GM21786 (cell line): ENCODE measurements around the gene MLXIPL.
"Not testable (repeated sequence)": the region's sequence is repeated elsewhere in the genome, so short reads cannot be mapped to it uniquely, and the experiment has no call there.

Source experiments
- ATAC-seq: cut with Tn5 transposase; IDR thresholded peaks from one replicate; pipeline ENCODE4 v1.9.1; 2021; ENCODE audit not compliant: unreplicated experiment

MLXIPL gene, protein sequence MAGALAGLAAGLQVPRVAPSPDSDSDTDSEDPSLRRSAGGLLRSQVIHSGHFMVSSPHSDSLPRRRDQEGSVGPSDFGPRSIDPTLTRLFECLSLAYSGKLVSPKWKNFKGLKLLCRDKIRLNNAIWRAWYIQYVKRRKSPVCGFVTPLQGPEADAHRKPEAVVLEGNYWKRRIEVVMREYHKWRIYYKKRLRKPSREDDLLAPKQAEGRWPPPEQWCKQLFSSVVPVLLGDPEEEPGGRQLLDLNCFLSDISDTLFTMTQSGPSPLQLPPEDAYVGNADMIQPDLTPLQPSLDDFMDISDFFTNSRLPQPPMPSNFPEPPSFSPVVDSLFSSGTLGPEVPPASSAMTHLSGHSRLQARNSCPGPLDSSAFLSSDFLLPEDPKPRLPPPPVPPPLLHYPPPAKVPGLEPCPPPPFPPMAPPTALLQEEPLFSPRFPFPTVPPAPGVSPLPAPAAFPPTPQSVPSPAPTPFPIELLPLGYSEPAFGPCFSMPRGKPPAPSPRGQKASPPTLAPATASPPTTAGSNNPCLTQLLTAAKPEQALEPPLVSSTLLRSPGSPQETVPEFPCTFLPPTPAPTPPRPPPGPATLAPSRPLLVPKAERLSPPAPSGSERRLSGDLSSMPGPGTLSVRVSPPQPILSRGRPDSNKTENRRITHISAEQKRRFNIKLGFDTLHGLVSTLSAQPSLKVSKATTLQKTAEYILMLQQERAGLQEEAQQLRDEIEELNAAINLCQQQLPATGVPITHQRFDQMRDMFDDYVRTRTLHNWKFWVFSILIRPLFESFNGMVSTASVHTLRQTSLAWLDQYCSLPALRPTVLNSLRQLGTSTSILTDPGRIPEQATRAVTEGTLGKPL

DNA sequence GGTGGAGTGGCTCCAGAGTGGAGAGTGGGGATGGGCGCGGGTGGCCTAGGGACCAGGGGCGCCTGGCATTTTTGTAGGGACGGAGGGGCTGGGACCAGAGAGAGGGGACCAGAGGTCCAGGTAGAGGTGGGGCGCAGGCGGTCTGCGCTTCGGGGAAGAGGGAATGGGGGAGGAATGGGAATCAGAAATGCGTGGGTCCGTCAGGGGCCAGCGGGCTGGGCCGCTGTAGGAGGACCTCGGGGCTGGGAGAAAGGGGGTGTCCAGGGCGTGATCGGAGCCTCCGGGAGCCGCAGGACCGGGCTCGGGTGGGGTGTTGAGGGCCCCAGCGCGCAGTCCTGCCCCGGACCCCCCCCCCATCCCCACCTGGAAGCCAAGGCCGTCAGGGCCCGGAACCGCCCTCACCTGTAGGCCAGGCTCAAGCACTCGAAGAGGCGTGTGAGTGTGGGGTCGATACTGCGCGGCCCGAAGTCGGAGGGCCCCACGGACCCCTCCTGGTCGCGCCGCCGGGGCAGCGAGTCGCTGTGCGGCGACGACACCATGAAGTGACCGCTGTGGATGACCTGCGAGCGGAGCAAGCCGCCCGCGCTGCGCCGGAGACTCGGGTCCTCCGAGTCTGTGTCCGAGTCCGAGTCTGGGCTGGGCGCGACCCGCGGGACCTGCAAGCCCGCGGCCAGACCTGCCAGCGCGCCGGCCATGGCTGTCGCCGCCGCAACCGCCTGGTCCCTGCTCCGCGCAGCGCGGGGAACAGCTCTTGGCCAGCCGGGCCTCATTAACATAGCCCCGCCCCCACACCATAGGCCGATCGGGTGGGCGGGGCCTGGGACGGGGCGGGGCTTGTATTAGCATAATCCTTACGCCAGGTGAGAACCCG, at the start of gene MLXIPL:
Gene MLXIPL, minus strand, starts transcription at position 725 of the 871 bp plus-strand sequence. Its CDS starts 30 bp downstream, at position 695.
- no peak for ATAC-seq

DNA sequence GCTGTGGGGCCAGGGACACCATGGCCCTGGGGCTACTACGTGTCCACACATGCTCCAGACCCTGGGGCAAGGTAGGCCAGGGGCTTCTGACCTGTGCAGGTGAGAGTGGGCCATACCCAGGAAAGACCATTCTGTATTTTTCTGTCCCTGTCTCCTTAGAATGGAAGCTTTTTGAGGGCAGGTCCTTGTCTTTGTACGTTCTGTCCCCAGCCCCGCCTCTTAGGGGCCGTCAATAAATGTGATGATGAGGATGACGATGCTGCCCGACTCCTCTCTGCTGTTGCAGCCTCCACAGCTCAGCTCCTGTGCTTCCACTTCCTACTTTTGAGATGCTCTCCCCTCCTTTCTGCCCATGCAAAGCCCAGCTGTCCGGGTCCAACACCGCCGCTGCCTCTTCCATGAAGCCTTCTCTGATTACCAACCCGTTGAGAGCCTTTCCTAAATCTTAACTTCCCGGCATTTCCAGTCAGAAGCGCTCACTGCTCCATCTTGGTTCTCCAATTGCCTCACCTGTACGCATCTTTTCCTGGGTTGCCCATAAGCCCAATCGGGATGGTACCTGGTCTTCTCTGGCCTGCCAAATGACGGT, 47.6 kb upstream of the MLXIPL start:
- no peak for ATAC-seq

DNA sequence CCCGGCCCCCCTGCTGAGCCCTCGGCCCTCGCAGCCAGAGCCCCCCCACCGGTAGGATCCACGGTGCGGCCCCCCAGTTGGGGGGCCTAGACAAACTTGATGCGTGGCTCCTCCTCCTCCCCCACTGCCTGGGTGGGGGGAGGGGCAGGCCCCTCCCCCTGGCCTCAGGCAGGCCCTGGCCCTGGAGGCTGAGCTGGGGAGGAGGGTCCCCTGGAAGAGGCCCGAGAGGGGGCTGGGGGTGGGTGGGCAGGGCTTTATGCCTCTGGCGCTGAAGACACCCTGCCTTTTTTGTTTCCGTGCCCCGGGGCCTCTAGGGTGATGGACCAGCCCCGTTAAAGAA, 47.0 kb upstream of the MLXIPL start:
- ATAC-seq = no peak

DNA sequence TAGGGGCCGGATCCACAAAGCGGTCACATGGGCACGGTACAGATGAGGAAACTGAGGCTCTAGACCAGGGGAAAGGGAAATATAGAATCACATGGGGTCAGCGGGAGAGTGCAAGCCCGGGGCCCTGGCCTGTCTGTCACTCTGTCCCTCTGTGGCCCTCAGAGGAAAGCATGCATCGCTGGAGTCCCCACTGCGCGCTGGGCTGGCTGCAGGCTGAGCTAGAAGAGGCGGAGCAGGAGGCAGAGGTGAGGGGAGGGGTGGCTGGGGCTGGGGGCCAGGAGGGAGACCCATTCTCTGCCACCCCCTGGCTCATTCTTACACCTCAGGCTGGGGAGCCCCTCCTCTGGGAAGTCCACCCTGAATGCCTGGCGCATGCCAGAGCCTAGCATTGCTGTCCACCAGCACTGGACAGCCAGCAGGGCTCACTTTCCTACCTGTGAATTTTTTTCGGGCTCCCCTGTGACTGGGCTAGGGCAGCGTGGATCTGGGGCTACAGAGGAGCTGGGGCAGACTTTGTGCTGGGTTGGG, 45.6 kb upstream of the MLXIPL start:
- no peak for ATAC-seq

DNA sequence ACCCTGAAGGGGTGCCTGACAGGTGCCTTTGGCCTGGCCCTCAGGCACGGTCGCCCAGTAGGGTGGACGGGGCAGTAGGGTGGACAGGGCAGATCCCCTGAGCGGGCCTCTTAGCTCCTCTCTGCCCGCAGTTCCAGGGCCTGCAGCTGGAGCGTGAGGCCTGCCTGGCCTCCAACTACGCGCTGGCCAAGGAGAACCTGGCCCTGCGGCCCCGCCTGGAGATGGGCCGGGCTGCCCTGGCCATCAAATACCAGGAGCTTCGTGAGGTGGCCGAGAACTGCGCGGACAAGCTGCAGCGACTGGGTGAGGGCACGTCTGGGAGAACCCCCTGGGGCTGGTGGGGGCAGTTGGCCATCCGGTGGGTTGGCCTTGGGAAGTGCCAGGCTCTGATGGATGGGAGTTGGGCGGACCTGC, 45.0 kb upstream of the MLXIPL start:
- no peak for ATAC-seq

DNA sequence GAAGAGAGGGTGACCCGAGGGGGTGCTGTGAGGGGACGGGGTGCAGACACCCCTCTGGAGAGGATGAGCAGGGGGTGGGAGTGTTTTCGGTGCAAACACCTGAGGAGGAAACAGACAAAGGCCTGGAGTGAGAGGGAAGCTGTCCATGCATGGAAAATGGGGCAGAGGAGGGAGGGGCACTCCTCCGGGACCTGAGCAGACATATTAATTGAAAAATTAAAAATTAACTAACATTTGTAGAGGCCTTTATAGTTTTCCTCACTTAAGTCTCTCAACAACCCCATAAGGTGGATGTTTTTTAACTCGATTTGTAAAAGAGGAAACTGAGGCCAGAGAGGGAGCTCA, 44.5 kb upstream of the MLXIPL start:
- no peak for ATAC-seq

DNA sequence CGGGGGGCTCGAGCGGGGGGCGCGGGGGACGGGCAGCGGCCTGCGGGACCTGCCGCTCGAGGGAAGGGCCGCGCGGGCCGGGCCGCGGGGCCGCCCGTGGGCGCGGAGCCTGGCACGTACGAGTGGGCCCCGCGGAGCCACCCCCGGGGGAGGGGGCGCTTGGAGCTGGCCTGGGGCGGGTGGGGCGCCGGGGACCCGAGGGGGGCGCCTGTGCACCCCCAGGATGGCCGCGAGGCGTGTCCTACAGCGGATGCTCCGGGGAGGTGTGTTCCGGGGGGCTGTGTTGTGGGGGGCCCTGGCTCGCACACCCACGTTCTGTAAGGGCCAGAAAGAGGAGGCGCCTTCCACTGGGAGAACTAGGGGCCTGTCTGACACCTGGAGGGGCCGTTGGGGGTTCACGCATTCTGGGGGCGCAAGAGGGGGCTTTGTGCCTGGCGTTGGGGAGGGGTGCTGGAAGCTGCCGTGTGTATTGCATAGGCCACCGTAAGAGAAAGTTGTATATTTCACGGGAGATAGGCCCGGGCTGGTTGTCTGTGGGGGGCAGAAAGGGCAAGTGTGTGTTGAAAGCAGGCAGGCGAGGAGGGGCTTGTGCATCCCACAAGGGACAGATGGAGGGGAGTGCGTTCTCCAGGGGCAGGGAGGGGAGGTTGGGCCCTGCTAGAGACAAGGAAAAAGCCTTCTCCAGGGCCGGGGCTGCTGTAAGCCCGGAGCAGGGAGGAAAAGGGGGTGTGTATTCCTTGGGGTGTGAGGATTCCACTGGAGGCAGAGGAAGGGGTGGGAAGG, 44.0 kb upstream of the MLXIPL start:
- no peak for ATAC-seq

DNA sequence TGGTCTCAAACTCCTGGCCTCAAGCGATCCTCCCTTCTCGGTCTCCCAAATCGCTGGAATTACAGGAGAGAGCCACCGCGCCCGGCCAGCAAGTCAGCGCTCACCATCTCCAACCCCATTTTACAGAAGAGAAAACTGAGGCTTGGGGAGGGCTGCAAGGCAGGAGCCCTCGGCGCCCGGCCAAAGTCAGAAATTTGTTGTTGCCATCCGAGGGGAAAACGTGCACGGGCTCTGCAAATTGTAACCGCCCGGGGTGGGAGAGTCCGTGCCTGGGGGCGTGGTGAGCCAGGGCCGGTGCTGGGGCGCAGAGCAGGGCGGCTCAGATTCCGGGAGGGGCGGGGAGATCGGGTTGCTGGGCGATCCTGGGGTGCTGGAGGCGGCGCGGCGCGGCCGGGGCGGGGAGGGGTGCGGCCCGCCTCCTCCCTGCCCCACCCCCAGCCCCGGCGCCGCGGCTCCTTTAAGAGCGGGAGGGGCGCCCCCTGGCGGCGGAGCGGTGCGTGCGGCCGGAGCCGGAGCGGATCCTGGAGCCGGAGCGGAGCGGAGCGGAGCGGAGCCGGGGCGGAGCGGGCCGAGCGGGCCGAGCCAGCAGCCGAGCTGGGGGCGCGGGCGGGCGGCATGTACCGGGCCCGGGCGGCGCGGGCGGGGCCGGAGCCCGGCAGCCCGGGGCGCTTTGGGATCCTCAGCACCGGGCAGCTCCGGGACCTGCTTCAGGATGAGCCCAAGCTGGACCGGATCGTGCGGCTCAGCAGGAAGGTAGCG, 43.2 kb upstream of the MLXIPL start, which contains the start of gene VPS37D:
Gene VPS37D, plus strand, starts transcription at position 488 of the 759 bp plus-strand sequence. Its CDS starts 128 bp downstream, at position 616.
- ATAC-seq = peak; percentile 95

DNA sequence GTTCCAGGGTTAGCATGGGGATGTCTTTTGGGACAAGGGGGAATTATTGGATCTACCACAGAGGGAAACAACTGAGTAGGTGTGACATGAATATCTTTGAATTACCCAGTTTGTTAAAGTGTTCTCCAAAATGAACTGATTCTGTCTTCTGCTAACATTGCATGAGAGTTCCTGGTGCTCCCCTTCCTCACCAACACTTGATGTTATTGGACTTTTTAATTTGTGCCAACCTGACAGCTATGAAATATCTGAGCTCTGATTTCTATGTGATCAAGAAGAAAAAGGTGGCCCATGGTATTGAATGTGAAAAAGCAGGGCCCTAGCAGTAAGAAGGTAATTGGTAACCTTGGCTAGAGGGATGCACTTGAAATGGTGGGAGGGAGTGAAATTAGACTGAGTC, 38.7 kb upstream of the MLXIPL start:
- ATAC-seq = no peak

DNA sequence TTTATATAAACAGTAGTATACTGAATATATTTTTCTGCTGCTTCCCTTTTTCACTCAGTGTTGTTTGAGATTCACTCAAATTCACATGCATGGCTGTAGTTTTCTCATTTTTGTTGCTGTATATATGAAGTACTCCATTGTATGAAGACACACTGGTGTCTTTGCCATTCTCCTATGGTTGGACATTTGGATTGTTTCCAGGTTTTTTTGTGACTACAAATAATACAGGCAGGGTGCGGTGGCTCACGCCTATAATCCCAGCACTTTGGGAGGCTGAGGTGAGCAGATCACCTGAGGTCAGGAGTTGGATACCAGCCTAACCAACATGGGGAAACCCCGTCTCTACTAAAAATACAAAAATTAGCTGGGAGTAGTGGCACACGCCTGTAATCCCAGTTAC, 36.3 kb upstream of the MLXIPL start:
- ATAC-seq = not testable (repeated sequence)

DNA sequence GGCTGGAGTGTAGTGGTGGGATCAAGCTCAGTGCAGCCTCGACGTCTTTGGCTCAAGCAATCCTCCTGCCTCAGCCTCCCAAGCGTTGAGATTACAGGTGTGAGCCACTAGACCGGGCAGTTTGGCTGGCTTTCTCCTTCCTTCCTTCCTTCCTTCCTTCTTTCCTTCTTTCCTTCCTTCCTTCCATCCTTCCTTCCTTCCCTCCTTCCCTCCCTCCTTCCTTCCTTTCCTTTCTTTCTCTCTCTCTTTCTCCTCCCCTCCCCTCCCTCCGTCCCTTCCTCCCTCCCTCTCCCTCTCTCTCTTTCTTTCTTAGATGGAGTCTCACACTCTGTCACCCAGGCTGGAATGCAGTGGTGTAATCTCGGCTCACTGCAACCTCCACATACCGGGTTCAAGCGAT, 35.7 kb upstream of the MLXIPL start:
- no peak for ATAC-seq

DNA sequence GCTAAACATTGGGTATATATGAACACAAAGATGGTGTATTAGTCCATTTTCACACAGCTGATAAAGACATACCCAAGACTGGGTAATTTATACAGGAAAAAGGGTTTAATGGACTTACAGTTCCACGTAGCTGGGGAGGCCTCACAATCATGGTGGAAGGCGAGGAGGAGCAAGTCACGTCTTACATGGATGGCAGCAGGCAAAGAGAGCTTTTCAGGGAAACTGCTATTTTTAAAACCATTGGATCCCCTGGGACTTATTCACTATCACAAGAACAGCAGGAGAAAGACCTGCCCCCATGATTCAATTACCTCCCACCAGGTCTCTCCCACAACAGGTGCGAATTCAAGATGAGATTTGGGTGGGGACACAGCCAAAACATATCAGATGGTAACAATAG, 31.0 kb upstream of the MLXIPL start:
- ATAC-seq = not testable (repeated sequence)

DNA sequence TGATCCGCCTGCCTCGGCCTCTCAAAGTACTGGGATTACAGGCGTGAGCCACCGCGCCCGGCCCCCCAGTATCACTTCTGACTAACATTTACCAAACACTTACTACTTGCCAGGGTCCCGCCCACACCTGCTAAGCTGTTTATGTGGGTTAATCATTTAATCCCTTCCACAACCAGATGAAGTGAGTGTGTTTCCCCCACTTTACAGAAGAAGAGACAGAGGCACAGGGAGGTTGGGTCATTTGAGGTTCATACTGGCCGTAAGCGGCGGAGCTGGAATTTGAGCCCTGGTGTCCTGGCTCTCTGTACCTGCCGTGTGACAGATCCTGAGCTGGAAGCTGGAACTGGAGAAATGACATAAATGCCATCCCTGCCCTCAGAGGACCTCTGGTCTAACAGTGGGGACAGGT, 28.2 kb upstream of the MLXIPL start:
- ATAC-seq = no peak

DNA sequence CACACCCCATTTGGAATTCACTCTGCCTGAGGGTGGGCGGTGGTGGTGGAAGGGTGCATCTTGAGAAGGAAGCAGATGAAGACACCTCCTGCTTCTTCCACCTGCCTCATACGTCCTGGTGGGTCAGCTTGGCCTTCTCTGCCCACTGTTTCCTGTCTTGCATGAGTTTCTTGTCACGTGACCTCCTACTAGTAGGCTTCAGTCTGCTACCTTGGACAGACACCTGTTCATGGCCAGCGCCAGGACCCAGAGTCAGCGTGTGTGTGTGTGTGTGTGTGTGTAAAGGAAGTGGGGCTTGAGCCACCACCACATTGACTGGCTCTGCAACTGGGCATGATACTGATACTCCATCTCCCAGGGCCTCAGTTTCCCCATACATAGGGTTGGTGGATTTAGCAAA, 26.2 kb upstream of the MLXIPL start:
- ATAC-seq = no peak

DNA sequence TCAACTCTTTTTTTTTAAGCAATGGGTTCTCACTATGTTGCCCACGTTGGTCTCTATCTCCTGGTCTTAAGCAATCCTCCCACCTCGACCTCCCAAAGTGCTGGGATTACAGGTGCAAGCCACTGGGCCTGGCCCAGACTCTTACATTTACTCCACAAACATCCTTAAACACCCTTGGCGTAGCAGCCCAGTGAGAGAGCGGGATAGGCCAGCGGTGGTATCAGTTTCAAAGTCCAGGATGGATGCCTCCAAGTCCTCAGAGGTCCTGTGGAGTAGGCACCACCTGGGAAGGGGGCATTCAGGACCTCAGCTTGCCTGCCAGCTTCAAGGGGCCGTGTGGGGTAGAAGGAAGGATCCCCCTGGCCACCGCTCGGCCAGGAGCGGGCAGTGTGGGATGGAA, 25.3 kb upstream of the MLXIPL start:
- ATAC-seq = no peak

DNA sequence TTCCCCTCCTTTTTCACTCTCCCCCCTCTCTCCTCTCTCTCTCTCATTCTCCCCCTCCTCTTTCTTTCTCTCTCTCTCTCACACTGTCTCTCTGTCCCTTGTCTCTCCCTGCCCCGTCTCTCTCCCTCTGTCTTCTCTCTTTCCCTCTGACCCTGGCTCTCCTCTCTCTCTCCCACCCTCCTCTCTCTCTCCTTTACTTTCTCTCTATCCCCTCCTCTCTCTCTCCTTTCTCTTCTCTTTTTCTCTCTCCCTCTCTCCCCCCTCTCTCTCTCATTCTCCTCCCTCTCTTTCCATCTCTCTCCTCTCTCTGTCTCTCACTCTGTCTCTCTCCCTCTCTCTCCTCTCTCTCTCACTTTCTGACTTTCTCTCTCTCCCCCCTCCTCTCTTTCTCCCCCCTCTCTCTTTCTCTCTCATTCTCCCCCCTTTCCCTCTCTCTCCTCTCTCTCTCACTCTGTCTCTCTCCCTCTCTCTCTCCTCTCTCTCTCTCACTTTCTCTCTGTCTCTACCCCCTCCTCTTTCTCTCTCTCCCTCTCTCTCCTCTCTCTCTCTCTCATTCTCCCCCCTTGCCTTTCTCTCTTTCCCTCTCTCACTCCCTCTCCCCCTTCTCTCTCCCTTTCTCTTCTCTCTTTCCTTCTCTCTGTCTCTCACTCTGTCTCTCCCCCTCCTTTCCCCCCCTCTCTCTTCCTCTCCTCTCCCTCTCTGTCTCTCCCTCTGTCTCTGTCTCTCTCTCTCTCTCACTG, 24.4 kb upstream of the MLXIPL start:
- no peak for ATAC-seq

DNA sequence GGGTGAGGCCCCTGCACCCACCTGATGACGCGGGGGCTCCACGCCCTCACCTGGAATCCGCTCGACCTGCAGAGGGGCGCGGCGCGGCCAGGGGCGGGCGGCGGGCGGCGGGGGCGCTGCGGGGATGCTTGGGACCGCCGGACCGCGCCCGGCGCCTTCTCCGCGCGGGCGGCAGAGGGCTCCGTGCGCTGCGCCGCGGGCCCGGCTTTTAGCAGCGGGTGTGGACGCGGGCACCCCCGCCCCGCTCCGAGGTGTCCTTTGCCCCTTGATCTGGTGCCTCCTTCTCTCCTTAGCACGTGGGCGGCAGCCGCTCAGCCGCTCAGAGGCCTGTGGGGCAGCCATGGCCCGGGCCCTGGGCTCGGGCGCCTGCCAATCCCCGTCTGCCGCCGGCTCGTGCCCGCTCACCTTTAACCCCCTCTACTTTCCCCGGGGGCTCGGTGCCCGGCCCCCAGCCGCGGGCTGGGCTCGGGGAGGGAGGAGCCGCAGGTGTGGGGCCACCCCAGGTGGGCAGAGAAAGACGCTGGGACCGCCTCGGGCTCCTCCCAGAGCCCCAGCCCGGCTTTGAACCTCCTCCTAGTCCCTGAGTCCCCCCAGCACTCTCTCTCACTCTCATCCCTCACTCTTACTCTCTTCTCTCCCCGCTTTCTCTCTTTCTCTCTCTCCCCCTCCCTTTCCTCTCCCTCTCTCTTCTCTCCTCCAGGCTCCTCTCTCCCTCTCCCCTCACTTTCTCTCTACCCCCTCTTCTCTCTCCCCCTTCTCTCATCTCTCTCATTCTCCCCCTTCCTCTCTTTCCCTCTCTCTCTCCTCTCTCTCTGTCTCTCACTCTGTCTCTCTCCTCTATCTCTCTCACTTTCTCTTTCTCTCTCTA, 23.6 kb upstream of the MLXIPL start:
- ATAC-seq = no peak
